RWPE2 (cell line): Measurements from ENCODE around the gene EMC9.

ENCODE experiments used
- ATAC-seq: fragments of 200-7000 bp; cut with Tn5 transposase; 3 replicates; pipeline ENCODE4 v1.9.1; 2021; ENCODE audit warnings: low read depth
- DNase-seq: peaks from one replicate; pipeline ENCODE4 v3.0.0-alpha.2; 2020; ENCODE audit warnings: low spot score
- H3K27ac ChIP-seq: fragments of 450-650 bp; 2 replicates; pipeline ENCODE4 v1.5.1; 2017; ENCODE audit warnings: mild to moderate bottlenecking; ENCODE audit not compliant: poor library complexity, severe bottlenecking
- H3K27me3 ChIP-seq: fragments of 250-450 bp; sonication (Bioruptor Pico); 2 replicates; pipeline ENCODE4 v1.5.1; 2021; ENCODE audit warnings: mild to moderate bottlenecking, moderate library complexity; ENCODE audit not compliant: insufficient read depth, poor library complexity, severe bottlenecking
- H3K36me3 ChIP-seq: fragments of 250-450 bp; sonication (Bioruptor Pico); 2 replicates; pipeline ENCODE4 v1.5.1; 2020; ENCODE audit warnings: low read depth, mild to moderate bottlenecking, moderate library complexity
- H3K4me1 ChIP-seq: fragments of 250-450 bp; sonication (Bioruptor Pico); 2 replicates; pipeline ENCODE4 v1.5.1; 2021; ENCODE audit warnings: mild to moderate bottlenecking, moderate library complexity; ENCODE audit not compliant: insufficient read depth, poor library complexity, severe bottlenecking
- H3K4me3 ChIP-seq: fragments of 250-450 bp; sonication (Bioruptor Pico); 2 replicates; pipeline ENCODE4 v1.5.1; 2021; ENCODE audit warnings: mild to moderate bottlenecking, moderate library complexity; ENCODE audit not compliant: severe bottlenecking
- H3K9me3 ChIP-seq: fragments of 250-450 bp; sonication (Bioruptor Pico); 2 replicates; pipeline ENCODE4 v1.5.1; 2021; ENCODE audit warnings: mild to moderate bottlenecking, moderate library complexity; ENCODE audit not compliant: severe bottlenecking
- CTCF ChIP-seq: fragments of 450-650 bp; IDR thresholded peaks from one replicate; pipeline ENCODE4 v1.5.1; 2017; ENCODE audit warnings: mild to moderate bottlenecking, moderate library complexity; ENCODE audit not compliant: poor library complexity, severe bottlenecking

EMC9 gene

DNA sequence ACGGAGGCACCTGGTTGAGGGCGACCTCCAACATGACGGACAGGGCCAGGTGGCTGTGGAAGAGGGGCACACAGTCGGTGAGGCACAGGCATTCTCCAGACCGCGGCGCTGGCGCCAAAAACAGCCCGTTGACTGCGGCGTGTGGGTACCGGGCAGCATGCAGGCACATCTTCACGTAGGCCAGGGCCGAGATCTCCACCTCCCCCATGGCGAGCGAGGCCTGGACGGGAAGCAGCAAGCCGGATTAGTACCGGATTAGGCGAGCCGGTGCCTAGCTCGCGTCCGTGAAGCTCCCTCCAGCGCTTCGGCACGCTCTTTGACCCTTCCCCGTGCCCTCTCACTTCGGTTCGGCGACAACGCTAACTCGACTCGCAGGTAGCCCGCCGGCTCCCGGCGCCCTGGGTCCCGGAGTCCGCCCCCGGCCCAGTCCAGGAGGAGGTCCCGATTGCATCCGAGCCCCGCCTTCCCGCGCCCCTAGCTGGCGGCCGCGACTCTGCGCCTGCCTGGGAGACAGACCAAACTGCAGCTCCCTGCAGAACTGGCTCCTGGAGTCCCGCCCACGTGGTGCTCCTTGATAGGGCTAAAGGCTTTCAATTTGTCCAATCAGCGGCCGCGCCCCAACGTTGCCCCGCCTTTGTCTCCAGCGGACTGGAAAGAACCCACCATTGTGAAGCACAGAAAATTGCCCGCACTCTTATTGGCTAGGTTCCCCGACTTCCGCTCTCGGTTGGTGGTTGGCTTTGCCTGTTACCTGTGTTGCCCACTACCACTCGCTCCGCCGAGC is at the start of gene EMC9:
Gene EMC9 (minus strand): TSS at position 495 of the 784 bp plus-strand sequence. CDS start 287 bp downstream, at position 208.
- H3K4me1 ChIP-seq: peaks cover 15% of the 10 kb centered on the region
- peak; percentile 86 for ATAC-seq

GRCh38 chr14:24190416-24190815 is 49.0 kb upstream of the EMC9 start:
- no peak overlapping the region for H3K27ac ChIP-seq
- peak; percentile 45 for DNase-seq
- H3K4me1 ChIP-seq: peaks cover 9% of the 10 kb centered on the region

More for the DNA sequence above, at the start of gene EMC9:
- peak within 1 kb of the TSS; percentile 83 for H3K27ac ChIP-seq
- DNase-seq: peak; percentile 100
- H3K27me3 ChIP-seq: no peaks in the 10 kb centered on the region
- H3K9me3 ChIP-seq: no peaks in the 10 kb centered on the region
- peak; percentile 34 for TF ChIP-seq CTCF
- peak within 1 kb of the TSS; percentile 65 for H3K4me3 ChIP-seq
- H3K36me3 ChIP-seq: peaks cover 52% of the 10 kb centered on the region

DNA sequence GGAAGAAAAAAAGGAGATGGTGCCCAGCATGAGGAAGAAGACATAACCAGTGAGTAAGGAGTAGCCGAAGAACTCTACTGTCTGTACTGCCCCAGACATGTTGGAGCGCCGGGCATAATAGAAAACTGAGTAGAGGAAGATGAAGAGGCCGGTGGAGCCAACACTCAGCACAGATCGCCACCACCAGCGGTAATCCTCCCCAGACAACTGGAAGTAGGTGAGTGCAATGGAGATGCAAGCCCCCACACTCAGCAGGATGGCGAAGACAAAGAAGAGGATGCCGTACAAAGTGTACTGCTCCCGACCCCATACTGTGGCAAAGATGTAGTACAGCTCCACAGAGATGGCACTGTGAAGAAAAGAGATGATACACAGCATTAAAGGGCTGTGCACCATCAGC is 48.1 kb upstream of the EMC9 start:
- H3K4me3 ChIP-seq: no peak overlapping the region
- ATAC-seq (no peak), DNase-seq (no peak)
- no peak for TF ChIP-seq CTCF
- H3K9me3 ChIP-seq: no peaks in the 10 kb centered on the region
- no peaks in the 10 kb centered on the region for H3K27me3 ChIP-seq
- peak overlapping the region; percentile 62 for H3K27ac ChIP-seq
- peaks cover 7% of the 10 kb centered on the region for H3K4me1 ChIP-seq
- peaks cover 69% of the 10 kb centered on the region for H3K36me3 ChIP-seq

More at GRCh38 chr14:24190416-24190815, 49.0 kb upstream of the EMC9 start:
- no peak for ATAC-seq
- no peak for TF ChIP-seq CTCF
- Histone ChIP-seq H3K36me3 (peaks cover 61% of the 10 kb centered on the region), H3K4me3 (no peak overlapping the region), H3K27me3 (no peaks in the 10 kb centered on the region), H3K9me3 (no peaks in the 10 kb centered on the region)

DNA sequence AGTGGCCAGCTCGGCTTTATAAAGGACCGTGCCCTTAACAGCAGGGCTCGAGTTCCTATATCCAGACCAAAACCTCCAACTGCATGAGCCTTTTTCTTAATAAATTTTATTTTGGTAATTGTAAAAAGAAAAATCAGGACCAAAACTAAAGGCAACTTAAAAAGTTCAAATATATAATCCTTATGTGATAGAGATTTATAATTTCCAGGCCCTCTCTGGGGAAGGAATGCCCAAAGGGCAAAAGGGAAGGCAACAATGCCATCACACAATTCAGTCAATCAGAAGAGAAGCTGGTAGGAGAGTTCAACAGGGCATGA is 47.6 kb upstream of the EMC9 start:
- no peaks in the 10 kb centered on the region for H3K27me3 ChIP-seq
- no peak for TF ChIP-seq CTCF
- H3K27ac ChIP-seq: peak overlapping the region; percentile 62
- DNase-seq (no peak), ATAC-seq (no peak)
- H3K36me3 ChIP-seq: peaks cover 69% of the 10 kb centered on the region
- H3K9me3 ChIP-seq: no peaks in the 10 kb centered on the region
- peaks cover 4% of the 10 kb centered on the region for H3K4me1 ChIP-seq
- peak overlapping the region; percentile 77 for H3K4me3 ChIP-seq
